ENCODE measurements around the gene MGAT5B. TPM values are rescaled to one million over a fixed set of nuclear protein-coding genes. Genes with fewer than 3 reads are reported as not detected.

The MGAT5B gene
- total and polyA plus RNA-seq, 8 donors, result 0.10 to 1.7 (median 0.32) TPM; not detected in 4

DNA sequence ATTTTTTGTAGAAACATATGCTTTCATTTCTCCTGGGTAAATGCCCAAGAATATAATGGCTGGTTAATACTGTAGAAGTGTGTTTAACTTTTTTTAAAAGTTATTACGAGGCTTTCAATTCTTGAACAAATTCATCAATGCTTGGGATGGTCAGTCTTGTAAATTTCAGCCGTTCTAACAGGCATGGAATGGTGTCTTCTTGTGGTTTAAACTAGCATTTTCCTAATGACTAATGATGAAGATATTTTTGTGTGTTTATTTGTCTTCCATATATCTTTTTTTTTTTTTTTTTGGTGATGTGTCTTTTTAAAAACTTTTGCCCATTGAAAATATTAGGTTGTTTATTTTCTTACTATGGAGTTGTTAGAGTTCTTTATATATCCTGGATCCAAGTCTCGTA is 67.1 kb downstream of the MGAT5B start:
- TF ChIP-seq EP300 (IDR thresholded peaks at IDR 0.05), result no peak
- no peak for TF ChIP-seq POLR2A (IDR thresholded peaks at IDR 0.05)
- TF ChIP-seq POLR2AphosphoS5 (IDR thresholded peaks at IDR 0.05), result no peak
- TF ChIP-seq, protein P1, sequence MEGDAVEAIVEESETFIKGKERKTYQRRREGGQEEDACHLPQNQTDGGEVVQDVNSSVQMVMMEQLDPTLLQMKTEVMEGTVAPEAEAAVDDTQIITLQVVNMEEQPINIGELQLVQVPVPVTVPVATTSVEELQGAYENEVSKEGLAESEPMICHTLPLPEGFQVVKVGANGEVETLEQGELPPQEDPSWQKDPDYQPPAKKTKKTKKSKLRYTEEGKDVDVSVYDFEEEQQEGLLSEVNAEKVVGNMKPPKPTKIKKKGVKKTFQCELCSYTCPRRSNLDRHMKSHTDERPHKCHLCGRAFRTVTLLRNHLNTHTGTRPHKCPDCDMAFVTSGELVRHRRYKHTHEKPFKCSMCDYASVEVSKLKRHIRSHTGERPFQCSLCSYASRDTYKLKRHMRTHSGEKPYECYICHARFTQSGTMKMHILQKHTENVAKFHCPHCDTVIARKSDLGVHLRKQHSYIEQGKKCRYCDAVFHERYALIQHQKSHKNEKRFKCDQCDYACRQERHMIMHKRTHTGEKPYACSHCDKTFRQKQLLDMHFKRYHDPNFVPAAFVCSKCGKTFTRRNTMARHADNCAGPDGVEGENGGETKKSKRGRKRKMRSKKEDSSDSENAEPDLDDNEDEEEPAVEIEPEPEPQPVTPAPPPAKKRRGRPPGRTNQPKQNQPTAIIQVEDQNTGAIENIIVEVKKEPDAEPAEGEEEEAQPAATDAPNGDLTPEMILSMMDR (IDR thresholded peaks at IDR 0.05), result no peak
- intact Hi-C loops (cut with DNase I; ENCODE audit: low total_unique reads), result no loop called here
- H3K27me3 ChIP-seq, result peaks cover 0 to 46% (median 0%) of the 10 kb centered on the region in 3 donors
- 65 to 79% (median 78%) methylated on average over 3 of the region's 3 CpGs for WGBS, 5 donors
- no peak for DNase-seq
- no peaks in the 10 kb centered on the region for H3K4me1 ChIP-seq
- no peaks in the 10 kb centered on the region for H3K36me3 ChIP-seq
- no peak overlapping the region for H3K27ac ChIP-seq
- H3K9me3 ChIP-seq, result no peaks in the 10 kb centered on the region
- H3K4me3 ChIP-seq, result no peak overlapping the region

GRCh38 chr17:76937238-76937637 is 69.0 kb downstream of the MGAT5B start:
- WGBS, 5 donors, result 89 to 100% (median 92%) methylated on average over 2 of the region's 2 CpGs
- TF ChIP-seq POLR2AphosphoS5 (IDR thresholded peaks at IDR 0.05) (no peak), POLR2A (IDR thresholded peaks at IDR 0.05) (no peak), EP300 (IDR thresholded peaks at IDR 0.05) (no peak)
- TF ChIP-seq, protein P1 (IDR thresholded peaks at IDR 0.05), result no peak
- Histone ChIP-seq H3K36me3 (no peaks in the 10 kb centered on the region), H3K4me1 (no peaks in the 10 kb centered on the region), H3K27ac (no peak overlapping the region), H3K27me3 (peaks cover 0 to 52% (median 6%) of the 10 kb centered on the region in 3 donors), H3K9me3 (no peaks in the 10 kb centered on the region), H3K4me3 (no peak overlapping the region)
- intact Hi-C loops (cut with DNase I; ENCODE audit: low total_unique reads), result no loop called here
- DNase-seq, result no peak

- WGBS, 5 donors, result 82 to 84% (median 83%) methylated on average over 9 to 10 of the region's 10 CpGs
- TF ChIP-seq POLR2AphosphoS5 (IDR thresholded peaks at IDR 0.05), result no peak
- TF ChIP-seq, protein P1 (IDR thresholded peaks at IDR 0.05), result no peak
- no peak for TF ChIP-seq POLR2A (IDR thresholded peaks at IDR 0.05)
- no peak for TF ChIP-seq EP300 (IDR thresholded peaks at IDR 0.05)
- intact Hi-C loops (cut with DNase I; ENCODE audit: low total_unique reads), result no loop called here
Measured at GRCh38 chr17:76938009-76938408, 69.8 kb downstream of the MGAT5B start.

GRCh38 chr17:76940295-76940694 is 72.1 kb downstream of the MGAT5B start:
- no peak for DNase-seq
- Histone ChIP-seq H3K27me3 (peaks cover 0 to 54% (median 6%) of the 10 kb centered on the region in 3 donors), H3K27ac (no peak overlapping the region), H3K36me3 (no peaks in the 10 kb centered on the region), H3K9me3 (no peaks in the 10 kb centered on the region), H3K4me3 (no peak overlapping the region), H3K4me1 (no peaks in the 10 kb centered on the region)
- intact Hi-C loops (cut with DNase I; ENCODE audit: low total_unique reads), result no loop called here
- TF ChIP-seq POLR2AphosphoS5 (IDR thresholded peaks at IDR 0.05) (no peak), POLR2A (IDR thresholded peaks at IDR 0.05) (no peak), EP300 (IDR thresholded peaks at IDR 0.05) (no peak)
- TF ChIP-seq, protein P1 (IDR thresholded peaks at IDR 0.05), result no peak
- WGBS, 5 donors, result 48 to 57% (median 54%) methylated on average over 14 of the region's 14 CpGs

More at GRCh38 chr17:76938009-76938408, 69.8 kb downstream of the MGAT5B start:
- H3K9me3 ChIP-seq, result no peaks in the 10 kb centered on the region
- H3K36me3 ChIP-seq, result no peaks in the 10 kb centered on the region
- no peaks in the 10 kb centered on the region for H3K4me1 ChIP-seq
- H3K27ac ChIP-seq, result no peak overlapping the region
- no peak for DNase-seq
- no peak overlapping the region for H3K4me3 ChIP-seq
- peaks cover 0 to 52% (median 6%) of the 10 kb centered on the region in 3 donors for H3K27me3 ChIP-seq

Data from stomach (tissue), 9 donors.